ENCODE data around the gene SPON2.
A peak's percentile ranks its signal among the peaks of the same experiment; 100 is the strongest.

Gene SPON2

GRCh38 chr4:1178300-1179088 lies 6.1 kb upstream of the SPON2 start:
- H3K36me3 ChIP-seq (ENCODE audit: control insufficient read depth in 2 of 2, insufficient read depth in 2 of 2, low read length in 2 of 2) = no peaks in the 10 kb centered on the region
- H3K4me1 ChIP-seq (ENCODE audit: control insufficient read depth, insufficient read depth, low read length) = peaks cover 19% of the 10 kb centered on the region
- no peak overlapping the region for H3K27ac ChIP-seq (ENCODE audit: low read length)
- no peak overlapping the region for H3K9ac ChIP-seq (ENCODE audit: low read length in 2 of 2)
- H3K27me3 ChIP-seq (ENCODE audit: control insufficient read depth in 1 of 2, insufficient read depth in 2 of 2, low read length in 2 of 2) = peaks cover 0 to under 1% of the 10 kb centered on the region in 2 donors
- no peaks in the 10 kb centered on the region for H3K9me3 ChIP-seq (ENCODE audit: control insufficient read depth in 2 of 2, low read length in 2 of 2)
- no peak overlapping the region for H3K4me3 ChIP-seq (ENCODE audit: low read length in 2 of 2)

- Histone ChIP-seq H3K9ac (ENCODE audit: low read length in 2 of 2) (no peak overlapping the region), H3K27me3 (ENCODE audit: control insufficient read depth in 1 of 2, insufficient read depth in 2 of 2, low read length in 2 of 2) (peaks cover 0 to 8% of the 10 kb centered on the region in 2 donors), H3K9me3 (ENCODE audit: control insufficient read depth in 2 of 2, low read length in 2 of 2) (no peaks in the 10 kb centered on the region), H3K4me1 (ENCODE audit: control insufficient read depth, insufficient read depth, low read length) (peaks cover 25% of the 10 kb centered on the region), H3K4me3 (ENCODE audit: low read length in 2 of 2) (no peak overlapping the region), H3K36me3 (ENCODE audit: control insufficient read depth in 2 of 2, insufficient read depth in 2 of 2, low read length in 2 of 2) (no peaks in the 10 kb centered on the region), H3K27ac (ENCODE audit: low read length) (peak overlapping the region; percentile 11)
These were observed 5.1 kb upstream of the SPON2 start for GRCh38 chr4:1177274-1178141.

GRCh38 chr4:1176398-1177273 lies 4.3 kb upstream of the SPON2 start:
- H3K36me3 ChIP-seq (ENCODE audit: control insufficient read depth in 2 of 2, insufficient read depth in 2 of 2, low read length in 2 of 2) = no peaks in the 10 kb centered on the region
- no peak overlapping the region for H3K27ac ChIP-seq (ENCODE audit: low read length)
- peaks cover 33% of the 10 kb centered on the region for H3K4me1 ChIP-seq (ENCODE audit: control insufficient read depth, insufficient read depth, low read length)
- H3K27me3 ChIP-seq (ENCODE audit: control insufficient read depth in 1 of 2, insufficient read depth in 2 of 2, low read length in 2 of 2) = peaks cover 5 to 16% of the 10 kb centered on the region in 2 donors
- no peaks in the 10 kb centered on the region for H3K9me3 ChIP-seq (ENCODE audit: control insufficient read depth in 2 of 2, low read length in 2 of 2)
- H3K9ac ChIP-seq (ENCODE audit: low read length in 2 of 2) = no peak overlapping the region
- H3K4me3 ChIP-seq (ENCODE audit: low read length in 2 of 2) = no peak overlapping the region

- H3K27me3 ChIP-seq (ENCODE audit: control insufficient read depth in 1 of 2, insufficient read depth in 2 of 2, low read length in 2 of 2) = peaks cover 5 to 25% of the 10 kb centered on the region in 2 donors
- H3K4me3 ChIP-seq (ENCODE audit: low read length in 2 of 2) = no peak overlapping the region
- H3K9me3 ChIP-seq (ENCODE audit: control insufficient read depth in 2 of 2, low read length in 2 of 2) = no peaks in the 10 kb centered on the region
- no peak overlapping the region for H3K9ac ChIP-seq (ENCODE audit: low read length in 2 of 2)
- H3K27ac ChIP-seq (ENCODE audit: low read length) = no peak overlapping the region
- no peaks in the 10 kb centered on the region for H3K36me3 ChIP-seq (ENCODE audit: control insufficient read depth in 2 of 2, insufficient read depth in 2 of 2, low read length in 2 of 2)
- peaks cover 41% of the 10 kb centered on the region for H3K4me1 ChIP-seq (ENCODE audit: control insufficient read depth, insufficient read depth, low read length)
These were observed 3.3 kb upstream of the SPON2 start for GRCh38 chr4:1175635-1176229.

GRCh38 chr4:1174941-1175634 lies 2.7 kb upstream of the SPON2 start:
- H3K4me1 ChIP-seq (ENCODE audit: control insufficient read depth, insufficient read depth, low read length) = peaks cover 44% of the 10 kb centered on the region
- no peak overlapping the region for H3K9ac ChIP-seq (ENCODE audit: low read length in 2 of 2)
- no peak overlapping the region for H3K4me3 ChIP-seq (ENCODE audit: low read length in 2 of 2)
- H3K27me3 ChIP-seq (ENCODE audit: control insufficient read depth in 1 of 2, insufficient read depth in 2 of 2, low read length in 2 of 2) = peaks cover 8 to 30% of the 10 kb centered on the region in 2 donors
- no peaks in the 10 kb centered on the region for H3K36me3 ChIP-seq (ENCODE audit: control insufficient read depth in 2 of 2, insufficient read depth in 2 of 2, low read length in 2 of 2)
- no peaks in the 10 kb centered on the region for H3K9me3 ChIP-seq (ENCODE audit: control insufficient read depth in 2 of 2, low read length in 2 of 2)
- no peak overlapping the region for H3K27ac ChIP-seq (ENCODE audit: low read length)

GRCh38 chr4:1172971-1173757 lies 781 bp upstream of the SPON2 start:
- Histone ChIP-seq H3K9me3 (ENCODE audit: control insufficient read depth in 2 of 2, low read length in 2 of 2) (no peaks in the 10 kb centered on the region), H3K36me3 (ENCODE audit: control insufficient read depth in 2 of 2, insufficient read depth in 2 of 2, low read length in 2 of 2) (no peaks in the 10 kb centered on the region), H3K27me3 (ENCODE audit: control insufficient read depth in 1 of 2, insufficient read depth in 2 of 2, low read length in 2 of 2) (peaks cover 10 to 30% of the 10 kb centered on the region in 2 donors), H3K27ac (ENCODE audit: low read length) (no peak overlapping the region), H3K4me3 (ENCODE audit: low read length in 2 of 2) (peak overlapping the region in 1 of 2 donors; percentile 44), H3K9ac (ENCODE audit: low read length in 2 of 2) (no peak overlapping the region), H3K4me1 (ENCODE audit: control insufficient read depth, insufficient read depth, low read length) (peaks cover 61% of the 10 kb centered on the region)

- H3K27ac ChIP-seq (ENCODE audit: low read length) = no peak overlapping the region
- no peaks in the 10 kb centered on the region for H3K9me3 ChIP-seq (ENCODE audit: control insufficient read depth in 2 of 2, low read length in 2 of 2)
- no peak overlapping the region for H3K9ac ChIP-seq (ENCODE audit: low read length in 2 of 2)
- H3K4me3 ChIP-seq (ENCODE audit: low read length in 2 of 2) = peak overlapping the region; percentile 40 to 68
- H3K27me3 ChIP-seq (ENCODE audit: control insufficient read depth in 1 of 2, insufficient read depth in 2 of 2, low read length in 2 of 2) = peaks cover 10 to 30% of the 10 kb centered on the region in 2 donors
- H3K4me1 ChIP-seq (ENCODE audit: control insufficient read depth, insufficient read depth, low read length) = peaks cover 62% of the 10 kb centered on the region
- H3K36me3 ChIP-seq (ENCODE audit: control insufficient read depth in 2 of 2, insufficient read depth in 2 of 2, low read length in 2 of 2) = no peaks in the 10 kb centered on the region
These were observed 814 bp downstream of the SPON2 start for GRCh38 chr4:1171311-1172227.

- H3K27ac ChIP-seq (ENCODE audit: low read length) = no peak overlapping the region
- no peaks in the 10 kb centered on the region for H3K9me3 ChIP-seq (ENCODE audit: control insufficient read depth in 2 of 2, low read length in 2 of 2)
- H3K4me1 ChIP-seq (ENCODE audit: control insufficient read depth, insufficient read depth, low read length) = peaks cover 62% of the 10 kb centered on the region
- no peak overlapping the region for H3K9ac ChIP-seq (ENCODE audit: low read length in 2 of 2)
- H3K4me3 ChIP-seq (ENCODE audit: low read length in 2 of 2) = peak overlapping the region in 1 of 2 donors; percentile 68
- peaks cover 10 to 30% of the 10 kb centered on the region in 2 donors for H3K27me3 ChIP-seq (ENCODE audit: control insufficient read depth in 1 of 2, insufficient read depth in 2 of 2, low read length in 2 of 2)
- no peaks in the 10 kb centered on the region for H3K36me3 ChIP-seq (ENCODE audit: control insufficient read depth in 2 of 2, insufficient read depth in 2 of 2, low read length in 2 of 2)
These were observed 1.4 kb downstream of the SPON2 start for GRCh38 chr4:1170976-1171310.

Measured in stomach smooth muscle (tissue), 2 donors.